Activated effector memory CD4-positive, alpha-beta T cell treated with Interleukin-2 at 50 U/mL for 16 hours (primary cell): ENCODE results near the gene GRIA2.
"Not testable (repeated sequence)": the region's sequence is repeated elsewhere in the genome, so short reads cannot be mapped to it uniquely, and the experiment has no call there.

ENCODE experiments used
- DNase-seq: peaks from one replicate; pipeline ENCODE4 v3.0.0-alpha.2; 2020

GRIA2 gene

GRCh38 chr4:157220371-157220881 is at the start of gene GRIA2:
GRIA2 (plus strand) TSS chr4:157220728; CDS start chr4:157221043, 315 bp downstream.
- no peak for DNase-seq

GRCh38 chr4:157172011-157172410 is 48.5 kb upstream of the GRIA2 start:
- DNase-seq: no peak

GRCh38 chr4:157180268-157180667 is 40.3 kb upstream of the GRIA2 start:
- DNase-seq: not testable (repeated sequence)

- no peak for DNase-seq
These were observed 36.2 kb upstream of the GRIA2 start for GRCh38 chr4:157184300-157184699.

- no peak for DNase-seq
These were observed 35.2 kb upstream of the GRIA2 start for GRCh38 chr4:157185363-157185762.

- DNase-seq: no peak
These were observed 25.2 kb upstream of the GRIA2 start for GRCh38 chr4:157195374-157195773.

GRCh38 chr4:157196046-157196445 is 24.5 kb upstream of the GRIA2 start:
- no peak for DNase-seq

GRCh38 chr4:157204634-157205244 is 15.8 kb upstream of the GRIA2 start:
- no peak for DNase-seq

- DNase-seq: no peak
These were observed 2.8 kb upstream of the GRIA2 start for GRCh38 chr4:157217708-157218107.

GRCh38 chr4:157219711-157220370 is 687 bp upstream of the GRIA2 start:
- no peak for DNase-seq

- DNase-seq: no peak
These were observed 932 bp downstream of the GRIA2 start for GRCh38 chr4:157221426-157221894.

GRCh38 chr4:157221895-157222770 is 1.6 kb downstream of the GRIA2 start:
- no peak for DNase-seq

- DNase-seq: no peak
These were observed 2.2 kb downstream of the GRIA2 start for GRCh38 chr4:157222771-157223160.

- no peak for DNase-seq
These were observed 2.9 kb downstream of the GRIA2 start for GRCh38 chr4:157223456-157223855.

- DNase-seq: no peak
These were observed 4.6 kb downstream of the GRIA2 start for GRCh38 chr4:157225096-157225495.

GRCh38 chr4:157226035-157226434 is 5.5 kb downstream of the GRIA2 start:
- DNase-seq: no peak

- DNase-seq: no peak
These were observed 6.1 kb downstream of the GRIA2 start for GRCh38 chr4:157226601-157227000.

- no peak for DNase-seq
These were observed 11.0 kb downstream of the GRIA2 start for GRCh38 chr4:157231525-157231924.

- DNase-seq: no peak
These were observed 22.3 kb downstream of the GRIA2 start for GRCh38 chr4:157242871-157243270.

GRCh38 chr4:157244348-157244747 is 23.8 kb downstream of the GRIA2 start:
- no peak for DNase-seq

GRCh38 chr4:157245351-157245750 is 24.8 kb downstream of the GRIA2 start:
- DNase-seq: no peak

- no peak for DNase-seq
These were observed 26.4 kb downstream of the GRIA2 start for GRCh38 chr4:157246964-157247363.

- DNase-seq: not testable (repeated sequence)
These were observed 37.6 kb downstream of the GRIA2 start for GRCh38 chr4:157258165-157258564.
